Measurements from ENCODE around the gene BMI1.

Gene BMI1

GRCh38 chr10:22325272-22326144 lies 4.6 kb downstream of the BMI1 start (continued):
- TF ChIP-seq ZNF132 (tag by site-specific recombination; IDR thresholded peaks at IDR 0.05; ENCODE audit: borderline replicate concordance) (no peak), ZBTB20 (tag by site-specific recombination; IDR thresholded peaks at IDR 0.05) (peak; percentile 96), ZNF488 (tag by site-specific recombination; IDR thresholded peaks at IDR 0.05) (no peak), ZNF10 (tag by site-specific recombination; IDR thresholded peaks at IDR 0.05) (0 out of 2 replicates have a peak, but pooled peaks have one; percentile 20), ZBTB10 (tag by site-specific recombination; IDR thresholded peaks at IDR 0.05) (no peak), ZNF514 (tag by site-specific recombination; IDR thresholded peaks at IDR 0.05) (no peak), ZNF791 (tag by site-specific recombination; IDR thresholded peaks at IDR 0.05) (no peak), ZNF473 (tag by site-specific recombination; IDR thresholded peaks at IDR 0.05) (no peak), ZNF138 (tag by site-specific recombination; IDR thresholded peaks at IDR 0.05; ENCODE audit: borderline replicate concordance) (no peak), ZBTB17 (tag by site-specific recombination; IDR thresholded peaks at IDR 0.05) (peak; percentile 61; the same call in 1 of the 2 replicates), ZNF626 (tag by site-specific recombination; IDR thresholded peaks at IDR 0.05) (no peak), ZBTB8A (tag by site-specific recombination; IDR thresholded peaks at IDR 0.05) (peak; percentile 93), ZNF623 (tag by site-specific recombination; IDR thresholded peaks at IDR 0.05) (no peak), ZNF292 (tag by site-specific recombination; IDR thresholded peaks at IDR 0.05; ENCODE audit: borderline replicate concordance, low read depth) (no peak), BCL11A (tag by site-specific recombination; IDR thresholded peaks at IDR 0.05; ENCODE audit: low read depth) (no peak), ZBTB26 (tag by site-specific recombination; optimal IDR thresholded peaks at IDR 0.05) (peak; percentile 49), ZNF302 (tag by site-specific recombination; IDR thresholded peaks at IDR 0.05; ENCODE audit: low read depth) (no peak), PRDM4 (tag by site-specific recombination; IDR thresholded peaks at IDR 0.05) (no peak), ZNF19 (tag by site-specific recombination; IDR thresholded peaks at IDR 0.05; ENCODE audit: low read depth) (no peak), ZNF776 (tag by site-specific recombination; IDR thresholded peaks at IDR 0.05; ENCODE audit: borderline replicate concordance) (no peak), ZNF571 (tag by site-specific recombination; IDR thresholded peaks at IDR 0.05) (no peak)
- TF ChIP-seq, protein P1, sequence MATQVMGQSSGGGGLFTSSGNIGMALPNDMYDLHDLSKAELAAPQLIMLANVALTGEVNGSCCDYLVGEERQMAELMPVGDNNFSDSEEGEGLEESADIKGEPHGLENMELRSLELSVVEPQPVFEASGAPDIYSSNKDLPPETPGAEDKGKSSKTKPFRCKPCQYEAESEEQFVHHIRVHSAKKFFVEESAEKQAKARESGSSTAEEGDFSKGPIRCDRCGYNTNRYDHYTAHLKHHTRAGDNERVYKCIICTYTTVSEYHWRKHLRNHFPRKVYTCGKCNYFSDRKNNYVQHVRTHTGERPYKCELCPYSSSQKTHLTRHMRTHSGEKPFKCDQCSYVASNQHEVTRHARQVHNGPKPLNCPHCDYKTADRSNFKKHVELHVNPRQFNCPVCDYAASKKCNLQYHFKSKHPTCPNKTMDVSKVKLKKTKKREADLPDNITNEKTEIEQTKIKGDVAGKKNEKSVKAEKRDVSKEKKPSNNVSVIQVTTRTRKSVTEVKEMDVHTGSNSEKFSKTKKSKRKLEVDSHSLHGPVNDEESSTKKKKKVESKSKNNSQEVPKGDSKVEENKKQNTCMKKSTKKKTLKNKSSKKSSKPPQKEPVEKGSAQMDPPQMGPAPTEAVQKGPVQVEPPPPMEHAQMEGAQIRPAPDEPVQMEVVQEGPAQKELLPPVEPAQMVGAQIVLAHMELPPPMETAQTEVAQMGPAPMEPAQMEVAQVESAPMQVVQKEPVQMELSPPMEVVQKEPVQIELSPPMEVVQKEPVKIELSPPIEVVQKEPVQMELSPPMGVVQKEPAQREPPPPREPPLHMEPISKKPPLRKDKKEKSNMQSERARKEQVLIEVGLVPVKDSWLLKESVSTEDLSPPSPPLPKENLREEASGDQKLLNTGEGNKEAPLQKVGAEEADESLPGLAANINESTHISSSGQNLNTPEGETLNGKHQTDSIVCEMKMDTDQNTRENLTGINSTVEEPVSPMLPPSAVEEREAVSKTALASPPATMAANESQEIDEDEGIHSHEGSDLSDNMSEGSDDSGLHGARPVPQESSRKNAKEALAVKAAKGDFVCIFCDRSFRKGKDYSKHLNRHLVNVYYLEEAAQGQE (tag by site-specific recombination; IDR thresholded peaks at IDR 0.05) = 0 out of 2 replicates have a peak, but pooled peaks have one; percentile 8
- TF ChIP-seq, protein P2, sequence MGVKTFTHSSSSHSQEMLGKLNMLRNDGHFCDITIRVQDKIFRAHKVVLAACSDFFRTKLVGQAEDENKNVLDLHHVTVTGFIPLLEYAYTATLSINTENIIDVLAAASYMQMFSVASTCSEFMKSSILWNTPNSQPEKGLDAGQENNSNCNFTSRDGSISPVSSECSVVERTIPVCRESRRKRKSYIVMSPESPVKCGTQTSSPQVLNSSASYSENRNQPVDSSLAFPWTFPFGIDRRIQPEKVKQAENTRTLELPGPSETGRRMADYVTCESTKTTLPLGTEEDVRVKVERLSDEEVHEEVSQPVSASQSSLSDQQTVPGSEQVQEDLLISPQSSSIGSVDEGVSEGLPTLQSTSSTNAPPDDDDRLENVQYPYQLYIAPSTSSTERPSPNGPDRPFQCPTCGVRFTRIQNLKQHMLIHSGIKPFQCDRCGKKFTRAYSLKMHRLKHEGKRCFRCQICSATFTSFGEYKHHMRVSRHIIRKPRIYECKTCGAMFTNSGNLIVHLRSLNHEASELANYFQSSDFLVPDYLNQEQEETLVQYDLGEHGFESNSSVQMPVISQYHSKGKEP (tag by site-specific recombination; IDR thresholded peaks at IDR 0.05) = peak; percentile 52
- TF ChIP-seq, protein P3, sequence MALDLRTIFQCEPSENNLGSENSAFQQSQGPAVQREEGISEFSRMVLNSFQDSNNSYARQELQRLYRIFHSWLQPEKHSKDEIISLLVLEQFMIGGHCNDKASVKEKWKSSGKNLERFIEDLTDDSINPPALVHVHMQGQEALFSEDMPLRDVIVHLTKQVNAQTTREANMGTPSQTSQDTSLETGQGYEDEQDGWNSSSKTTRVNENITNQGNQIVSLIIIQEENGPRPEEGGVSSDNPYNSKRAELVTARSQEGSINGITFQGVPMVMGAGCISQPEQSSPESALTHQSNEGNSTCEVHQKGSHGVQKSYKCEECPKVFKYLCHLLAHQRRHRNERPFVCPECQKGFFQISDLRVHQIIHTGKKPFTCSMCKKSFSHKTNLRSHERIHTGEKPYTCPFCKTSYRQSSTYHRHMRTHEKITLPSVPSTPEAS (tag by site-specific recombination; IDR thresholded peaks at IDR 0.05) = no peak
